Measurements from ENCODE around the gene PTPRF.

DNA sequence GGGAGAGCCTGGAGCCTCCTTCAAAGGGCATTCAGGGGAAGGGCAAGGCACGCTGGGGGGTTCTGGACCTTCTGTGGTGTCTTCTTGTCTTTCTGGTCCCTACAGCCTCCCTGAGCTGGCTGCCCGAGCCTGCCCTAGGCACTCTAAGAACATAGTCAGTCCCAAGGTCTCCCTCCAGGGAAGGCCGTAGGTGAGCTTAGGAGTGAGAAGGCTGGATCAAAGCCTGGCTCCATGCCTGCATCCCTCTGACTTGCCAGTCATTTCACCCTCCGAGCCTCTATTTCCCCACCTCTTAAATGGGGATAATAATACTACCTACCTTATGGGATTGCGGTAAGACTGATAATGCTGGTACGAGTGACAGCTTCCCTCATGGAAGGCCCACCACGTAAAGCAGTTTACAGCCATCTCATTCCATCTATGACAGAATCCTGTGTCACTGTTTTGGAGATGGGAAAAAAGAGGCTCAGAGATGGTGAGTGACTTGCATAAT is 20.8 kb downstream of the PTPRF start:
- no peak for TF ChIP-seq GATA2 (IDR thresholded peaks at IDR 0.05; ENCODE audit: low read depth, low read length)
- TF ChIP-seq GATA3 (IDR thresholded peaks at IDR 0.05; ENCODE audit: low read depth, low read length): no peak

Measured in SH-SY5Y (cell line).